HT1080 (cell line): ENCODE data around the gene CHD6. TPM values are rescaled to one million over a fixed set of nuclear protein-coding genes. Genes with fewer than 3 reads are reported as not detected.
A peak's percentile ranks its signal among the peaks of the same experiment; 100 is the strongest.

Experiments
- DNase-seq: peaks from one replicate; pipeline ENCODE4 v3.0.0-alpha.2; 2015; ENCODE audit warnings: low read depth
- polyA plus RNA-seq, 2 experiments: library from polyadenylated mRNA; depleted of rRNA; stranded (reverse); fragments of >200 nt; gene quantifications; 2 replicates each; pipeline ENCODE4 v1.2.3, GENCODE V29; 2015
- total RNA-seq: library from RNA; depleted of rRNA; stranded (reverse); fragments of >200 nt; shearing (Covaris generic); gene quantifications from 2 replicates; pipeline ENCODE4 v1.2.3, GENCODE V29; 2014; rRNA removed

The CHD6 gene
- total RNA-seq, result 8.6 and 9.4 TPM in 2 replicates
- polyA plus RNA-seq (2015; cell fraction: cytosol; rRNA removed), result 2.7 and 5.4 TPM in 2 replicates
- 20.3 and 22.4 TPM in 2 replicates for polyA plus RNA-seq (2015; cell fraction: nucleus; rRNA removed)

- DNase-seq, result peak; percentile 98
Observed at GRCh38 chr20:41617902-41618806, at the start of gene CHD6. TSS of gene CHD6 (minus strand) at chr20:41618377. CDS start at chr20:41551337, 67,040 bp downstream.

GRCh38 chr20:41664584-41664983 lies 46.4 kb upstream of the CHD6 start:
- peak; percentile 59 for DNase-seq

- no peak for DNase-seq
Observed at GRCh38 chr20:41657655-41658054, 39.5 kb upstream of the CHD6 start.

GRCh38 chr20:41655962-41656618 lies 37.9 kb upstream of the CHD6 start:
- DNase-seq, result no peak

- DNase-seq, result no peak
Observed at GRCh38 chr20:41654884-41655283, 36.7 kb upstream of the CHD6 start.

- DNase-seq, result no peak
Observed at GRCh38 chr20:41654292-41654691, 36.1 kb upstream of the CHD6 start.

- DNase-seq, result no peak
Observed at GRCh38 chr20:41650231-41650948, 32.2 kb upstream of the CHD6 start.

- DNase-seq, result no peak
Observed at GRCh38 chr20:41649489-41649888, 31.3 kb upstream of the CHD6 start.

GRCh38 chr20:41645372-41645771 lies 27.2 kb upstream of the CHD6 start:
- DNase-seq, result no peak

- DNase-seq, result peak; percentile 79
Observed at GRCh38 chr20:41643504-41643938, 25.3 kb upstream of the CHD6 start.

GRCh38 chr20:41639630-41640029 lies 21.5 kb upstream of the CHD6 start:
- DNase-seq, result no peak

GRCh38 chr20:41638456-41638855 lies 20.3 kb upstream of the CHD6 start:
- DNase-seq, result no peak

GRCh38 chr20:41635158-41635557 lies 17.0 kb upstream of the CHD6 start:
- DNase-seq, result no peak

- peak; percentile 75 for DNase-seq
Observed at GRCh38 chr20:41632896-41633295, 14.7 kb upstream of the CHD6 start.

- DNase-seq, result peak; percentile 50
Observed at GRCh38 chr20:41631826-41632225, 13.6 kb upstream of the CHD6 start.

- no peak for DNase-seq
Observed at GRCh38 chr20:41630846-41631245, 12.7 kb upstream of the CHD6 start.

GRCh38 chr20:41627611-41628244 lies 9.6 kb upstream of the CHD6 start:
- DNase-seq, result no peak

GRCh38 chr20:41627001-41627495 lies 8.9 kb upstream of the CHD6 start:
- no peak for DNase-seq

GRCh38 chr20:41623625-41624375 lies 5.6 kb upstream of the CHD6 start:
- DNase-seq, result no peak

- DNase-seq, result no peak
Observed at GRCh38 chr20:41622584-41622983, 4.4 kb upstream of the CHD6 start.
